MCF 10A (cell line): ENCODE data around the gene C10orf143. TPM values are rescaled to one million over a fixed set of nuclear protein-coding genes. Genes with fewer than 3 reads are reported as not detected.

Experiments
- Bru-seq: library from RNA; stranded (reverse); fragments of 400-500 nt; gene quantifications from one replicate; lab custom pipeline; 2021; lab: Mats Ljungman, UMichigan
- BruChase-seq, 2 experiments: library from RNA; stranded (reverse); fragments of 400-500 nt; gene quantifications; one replicate each; lab custom pipeline; 2021; lab: Mats Ljungman, UMichigan
- BruUV-seq: library from RNA; stranded (reverse); fragments of 400-500 nt; replicated peaks from 2 replicates; lab custom pipeline; 2021; lab: Mats Ljungman, UMichigan
- CTCF ChIA-PET: fragments of 300-600 bp; sonication (Branson Sonifier 250); formaldehyde crosslinking; extraction: SDS; loops from one replicate; lab custom pipeline; 2021; ENCODE audit warnings: antibody characterized with exemption, inconsistent platforms; lab: Yijun Ruan, JAX
- POLR2A ChIA-PET: fragments of 300-600, 350-650 bp; sonication (Branson Sonifier 250); formaldehyde crosslinking; extraction: SDS; loops from one replicate; lab custom pipeline; 2020; ENCODE audit warnings: antibody characterized with exemption, inconsistent platforms; lab: Yijun Ruan, JAX
- DNase-seq: peaks from one replicate; pipeline ENCODE4 v3.0.0-alpha.2; 2018; ENCODE audit not compliant: unreplicated experiment
- H3K27ac Mint-ChIP-seq: one replicate; pipeline ENCODE4 v1.8.0; 2022; ENCODE audit warnings: mild to moderate bottlenecking, low read depth, mixed read lengths; ENCODE audit not compliant: unreplicated experiment
- H3K27me3 Mint-ChIP-seq: one replicate; pipeline ENCODE4 v1.8.0; 2022; ENCODE audit warnings: mixed read lengths; ENCODE audit not compliant: insufficient read depth, unreplicated experiment
- H3K36me3 Mint-ChIP-seq: one replicate; pipeline ENCODE4 v1.8.0; 2022; ENCODE audit warnings: mild to moderate bottlenecking, moderate library complexity, mixed read lengths; ENCODE audit not compliant: insufficient read depth, unreplicated experiment
- H3K4me1 Mint-ChIP-seq: one replicate; pipeline ENCODE4 v1.8.0; 2022; ENCODE audit warnings: mixed read lengths; ENCODE audit not compliant: insufficient read depth, unreplicated experiment
- H3K4me3 Mint-ChIP-seq: one replicate; pipeline ENCODE4 v1.8.0; 2022; ENCODE audit warnings: mild to moderate bottlenecking, moderate library complexity, mixed read lengths; ENCODE audit not compliant: unreplicated experiment
- H3K9me3 Mint-ChIP-seq: one replicate; pipeline ENCODE4 v1.8.0; 2022; ENCODE audit warnings: mixed read lengths; ENCODE audit not compliant: unreplicated experiment
- intact Hi-C: fragments of 100-400 bp; cut with micrococcal nuclease; formaldehyde crosslinking; loops from 2 replicates; pipeline ENCODE4 v1.14.1; 2022
- long read RNA-seq: library from polyadenylated mRNA; stranded (forward); transcript quantifications from one replicate; pipeline ENCODE4 v2.0.0, GENCODE V29; 2022
- total RNA-seq: library from RNA; stranded (reverse); gene quantifications from 2 replicates; pipeline ENCODE4 v1.2.3, GENCODE V29; 2022
- TF ChIP-seq, protein P1 (sequence below): fragments of 200-600 bp; IDR thresholded peaks from one replicate; pipeline ENCODE4 v1.8.0; 2022; ENCODE audit warnings: antibody characterized with exemption, mild to moderate bottlenecking; ENCODE audit not compliant: unreplicated experiment

Gene C10orf143
- total RNA-seq (2.9 and 4.9 TPM in 2 replicates), Bru-seq, nascent RNA (percentile 47 among the genes with signal in this experiment), BruChase-seq, experiment 1, labeled RNA remaining after a 6-hour chase (percentile 43 among the genes with signal in this experiment), BruChase-seq, experiment 2, labeled RNA remaining after a 2-hour chase (percentile 53 among the genes with signal in this experiment)
- long read RNA-seq, partial matches to known transcripts, result 1 of 7 reads
- long read RNA-seq, other reads (novel, unspliced or antisense), result 5 of 7 reads

DNA sequence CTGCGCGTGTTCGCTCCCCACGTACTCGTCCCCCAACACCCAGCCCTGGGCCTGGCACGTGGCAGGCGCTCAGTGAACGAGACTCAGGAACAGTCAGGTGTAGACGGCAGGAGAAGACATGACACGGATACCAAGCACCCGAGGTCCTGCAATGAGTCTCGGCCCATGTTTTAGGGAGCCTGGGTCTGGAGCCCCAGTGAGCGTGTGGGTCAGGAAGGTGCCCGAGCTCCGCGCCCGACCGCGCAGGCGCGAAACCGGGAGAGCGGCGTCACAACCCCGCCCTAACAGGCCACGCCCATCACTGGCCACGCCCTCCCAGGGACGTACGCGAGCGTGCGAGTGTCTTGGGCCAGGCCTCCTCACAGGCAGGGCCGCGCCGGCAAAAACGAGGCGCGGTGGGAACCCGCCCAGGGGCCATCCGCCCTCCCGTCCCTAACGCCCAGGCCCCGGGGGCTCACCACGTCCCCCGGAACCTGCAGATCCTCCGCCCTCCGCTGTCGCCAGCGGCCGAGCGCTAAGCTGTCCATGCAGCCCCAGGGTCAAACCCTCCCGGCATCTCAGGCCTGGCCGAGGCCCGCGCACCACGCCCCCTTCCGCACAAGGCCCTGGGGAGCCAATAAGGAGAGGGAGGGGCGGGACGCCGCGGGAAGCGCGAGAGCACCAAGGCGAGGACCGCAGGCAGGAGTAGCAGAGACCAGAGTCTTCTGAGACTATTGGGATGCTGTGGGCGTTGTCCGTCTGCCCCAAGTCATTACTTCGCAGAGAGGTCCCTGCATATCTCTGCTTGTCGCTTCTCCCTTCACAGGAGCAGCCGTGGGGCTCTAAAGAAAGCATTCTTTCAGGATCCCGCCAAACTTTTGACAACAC lies at the start of gene C10orf143:
Gene C10orf143, minus strand, starts transcription at position 585 of the 867 bp plus-strand sequence. Its CDS starts 58 bp downstream, at position 527.
- intact Hi-C loops, result loop anchor here (1.0 to 2.0 kb wide), 2 partner anchors 26 to 566 kb away; partner anchors contain the start of gene GLRX3

DNA sequence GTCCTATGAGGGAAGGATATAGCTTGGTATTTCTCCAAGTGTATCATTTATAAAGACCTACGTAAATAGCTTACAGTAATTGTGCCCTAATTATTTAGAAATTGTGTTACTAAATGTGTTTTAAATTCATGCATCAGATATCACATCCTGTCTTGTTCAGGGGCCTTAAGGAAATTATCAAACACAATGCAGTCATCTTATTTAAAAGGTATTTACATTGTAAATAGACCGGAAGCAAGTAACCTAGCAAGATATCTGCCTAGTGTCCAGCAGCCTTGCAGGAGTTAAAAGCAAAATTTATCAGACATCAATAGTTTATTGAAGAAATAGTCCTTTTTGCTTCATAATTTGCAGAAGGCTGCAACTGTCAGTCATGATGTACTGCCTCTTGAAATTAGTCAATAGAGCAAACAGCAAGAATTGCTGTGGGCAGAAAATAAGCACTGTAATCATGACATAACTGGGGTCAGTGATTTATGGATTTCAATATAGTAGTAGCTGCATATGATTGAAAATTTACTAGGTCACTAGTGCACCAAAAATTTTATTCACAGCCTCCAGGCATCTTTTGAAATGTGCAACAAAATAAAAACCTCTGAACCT lies 48.7 kb upstream of the C10orf143 start:
- intact Hi-C loops, result no loop called here
- Mint-ChIP-seq H3K36me3 (peaks cover 51% of the 10 kb centered on the region), H3K27ac (no peak overlapping the region), H3K4me1 (peaks cover 20% of the 10 kb centered on the region), H3K27me3 (no peaks in the 10 kb centered on the region), H3K4me3 (no peak overlapping the region), H3K9me3 (no peaks in the 10 kb centered on the region)
- TF ChIP-seq, protein P1, sequence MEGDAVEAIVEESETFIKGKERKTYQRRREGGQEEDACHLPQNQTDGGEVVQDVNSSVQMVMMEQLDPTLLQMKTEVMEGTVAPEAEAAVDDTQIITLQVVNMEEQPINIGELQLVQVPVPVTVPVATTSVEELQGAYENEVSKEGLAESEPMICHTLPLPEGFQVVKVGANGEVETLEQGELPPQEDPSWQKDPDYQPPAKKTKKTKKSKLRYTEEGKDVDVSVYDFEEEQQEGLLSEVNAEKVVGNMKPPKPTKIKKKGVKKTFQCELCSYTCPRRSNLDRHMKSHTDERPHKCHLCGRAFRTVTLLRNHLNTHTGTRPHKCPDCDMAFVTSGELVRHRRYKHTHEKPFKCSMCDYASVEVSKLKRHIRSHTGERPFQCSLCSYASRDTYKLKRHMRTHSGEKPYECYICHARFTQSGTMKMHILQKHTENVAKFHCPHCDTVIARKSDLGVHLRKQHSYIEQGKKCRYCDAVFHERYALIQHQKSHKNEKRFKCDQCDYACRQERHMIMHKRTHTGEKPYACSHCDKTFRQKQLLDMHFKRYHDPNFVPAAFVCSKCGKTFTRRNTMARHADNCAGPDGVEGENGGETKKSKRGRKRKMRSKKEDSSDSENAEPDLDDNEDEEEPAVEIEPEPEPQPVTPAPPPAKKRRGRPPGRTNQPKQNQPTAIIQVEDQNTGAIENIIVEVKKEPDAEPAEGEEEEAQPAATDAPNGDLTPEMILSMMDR, result no peak
- BruUV-seq, result no TSS peak
- ChIA-PET POLR2A (interaction anchor here (0.6 to 1.7 kb wide), 7 partner anchors 8 to 680 kb away, joined by 3 to 6 read pairs (median 4); no protein-coding TSS in a partner anchor), CTCF (interaction anchor here (0.7 to 0.9 kb wide), 3 partner anchors 9 to 32 kb away, joined by 3 to 4 read pairs (median 3); no protein-coding TSS in a partner anchor)
- no peak for DNase-seq

More for the DNA sequence above, at the start of gene C10orf143:
- peak; percentile 97 for DNase-seq
- Mint-ChIP-seq H3K27ac (peak within 1 kb of the TSS; percentile 88), H3K4me1 (peaks cover 15% of the 10 kb centered on the region), H3K27me3 (no peaks in the 10 kb centered on the region), H3K9me3 (no peaks in the 10 kb centered on the region), H3K36me3 (peaks cover 7% of the 10 kb centered on the region), H3K4me3 (peak within 1 kb of the TSS; percentile 85)
- no TSS peak for BruUV-seq
- TF ChIP-seq, protein P1, result no peak
- ChIA-PET POLR2A (interaction anchor here (0.6 to 5.0 kb wide), 35 partner anchors 8 to 1842 kb away, joined by 3 to 275 read pairs (median 4); partner anchors contain the start of genes GLRX3 and MGMT), CTCF (interaction anchor here (0.5 to 4.7 kb wide), 30 partner anchors 10 to 1579 kb away, joined by 3 to 64 read pairs (median 4); partner anchors contain the start of gene GLRX3)

DNA sequence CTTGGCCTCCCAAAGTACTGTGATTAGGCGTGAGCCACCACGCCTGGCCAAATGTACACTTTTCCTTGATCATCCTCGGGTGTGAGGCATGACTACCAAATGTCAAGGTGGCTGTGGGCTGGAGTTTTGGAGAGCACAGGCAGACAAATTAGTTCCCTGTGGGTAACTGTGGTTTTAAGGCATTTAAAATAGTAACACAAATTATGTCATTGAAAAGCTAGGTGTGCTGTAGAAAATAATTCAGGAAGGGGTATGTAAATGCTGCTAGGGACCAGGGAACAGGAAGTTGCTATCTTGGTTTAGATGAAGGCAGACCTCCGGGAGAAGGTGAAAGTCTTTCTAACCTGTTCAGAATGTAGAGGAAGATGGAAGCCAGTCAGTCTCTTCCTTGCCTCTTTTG lies 35.4 kb upstream of the C10orf143 start:
- Mint-ChIP-seq H3K36me3 (peaks cover 57% of the 10 kb centered on the region), H3K4me1 (peaks cover 18% of the 10 kb centered on the region), H3K4me3 (no peak overlapping the region), H3K27ac (no peak overlapping the region), H3K27me3 (no peaks in the 10 kb centered on the region), H3K9me3 (no peaks in the 10 kb centered on the region)
- DNase-seq, result no peak
- ChIA-PET POLR2A (interaction anchor here (1.3 kb wide), 2 partner anchors 13 to 36 kb away, joined by 3 to 6 read pairs; no protein-coding TSS in a partner anchor), CTCF (no interaction called here)
- intact Hi-C loops, result no loop called here
- BruUV-seq, result no TSS peak
- TF ChIP-seq, protein P1, result no peak
